Measurements from ENCODE around the gene CFAP20DC.
"Not testable (repeated sequence)": the region's sequence is repeated elsewhere in the genome, so short reads cannot be mapped to it uniquely, and the experiment has no call there.

Gene CFAP20DC

GRCh38 chr3:58867621-58868020 is 182.2 kb downstream of the CFAP20DC start:
- no peak for DNase-seq (ENCODE audit: low read depth)

- no peak for DNase-seq (ENCODE audit: low read depth)
Observed at GRCh38 chr3:58866079-58866478, 183.7 kb downstream of the CFAP20DC start.

- no peak for DNase-seq (ENCODE audit: low read depth)
Observed at GRCh38 chr3:58864480-58864879, 185.3 kb downstream of the CFAP20DC start.

DNA sequence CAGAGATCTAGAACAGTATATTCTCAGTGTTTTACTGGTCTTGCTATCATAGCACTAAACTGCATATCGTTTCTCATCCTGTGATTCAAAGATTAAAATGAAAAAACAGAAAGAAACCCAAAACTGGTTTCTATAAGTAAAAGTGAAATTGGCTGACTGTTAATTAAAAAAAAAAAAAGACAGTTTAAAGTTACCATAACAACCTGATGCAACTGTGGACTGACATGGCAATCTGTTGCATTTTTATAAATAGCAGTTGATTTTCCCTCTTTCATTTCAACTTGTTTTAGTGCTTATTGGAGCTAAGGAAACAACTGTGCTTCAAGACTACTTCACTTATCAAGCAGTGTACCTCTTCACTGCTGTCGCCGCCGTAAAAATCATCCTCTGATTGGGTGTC is 186.6 kb downstream of the CFAP20DC start:
- DNase-seq (ENCODE audit: low read depth): no peak

DNA sequence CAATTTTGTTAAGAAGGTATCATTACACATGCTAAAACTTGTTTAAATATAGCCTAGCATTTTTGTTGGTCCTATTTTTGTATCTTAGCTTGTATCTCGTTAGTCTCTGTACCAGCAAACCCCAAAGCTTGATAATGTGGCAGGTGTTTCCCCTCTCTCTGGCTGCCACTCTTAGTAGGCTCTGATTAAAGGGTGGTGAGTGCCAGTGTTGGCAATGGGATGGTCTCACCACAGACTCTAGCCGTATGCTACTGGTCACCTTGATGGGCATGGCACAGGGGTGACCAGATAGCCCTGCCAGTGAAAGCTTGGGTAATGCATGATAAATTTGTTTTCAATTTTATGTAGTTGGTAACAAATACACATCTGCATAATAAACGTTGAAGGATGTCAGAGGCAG is 188.3 kb downstream of the CFAP20DC start:
- DNase-seq (ENCODE audit: low read depth): no peak

DNA sequence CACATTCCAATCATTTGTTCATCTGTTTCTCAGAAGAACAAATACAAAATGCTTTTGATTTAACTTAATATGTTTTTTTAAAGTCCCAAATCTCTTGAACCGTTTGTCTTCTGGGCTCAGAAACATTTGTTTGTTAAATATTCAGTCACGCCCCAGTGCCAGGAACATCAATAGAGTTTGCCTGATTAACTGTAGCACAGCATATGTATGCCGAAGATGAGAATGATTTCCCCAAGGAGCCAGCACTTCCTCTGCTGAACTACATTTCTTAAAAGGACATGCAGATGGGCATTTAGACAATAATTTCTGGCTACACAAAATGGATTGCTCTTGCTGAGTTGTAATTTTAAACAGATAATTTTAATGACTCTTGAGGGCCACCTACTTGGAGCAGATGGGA is 191.7 kb downstream of the CFAP20DC start:
- DNase-seq (ENCODE audit: low read depth): no peak

DNA sequence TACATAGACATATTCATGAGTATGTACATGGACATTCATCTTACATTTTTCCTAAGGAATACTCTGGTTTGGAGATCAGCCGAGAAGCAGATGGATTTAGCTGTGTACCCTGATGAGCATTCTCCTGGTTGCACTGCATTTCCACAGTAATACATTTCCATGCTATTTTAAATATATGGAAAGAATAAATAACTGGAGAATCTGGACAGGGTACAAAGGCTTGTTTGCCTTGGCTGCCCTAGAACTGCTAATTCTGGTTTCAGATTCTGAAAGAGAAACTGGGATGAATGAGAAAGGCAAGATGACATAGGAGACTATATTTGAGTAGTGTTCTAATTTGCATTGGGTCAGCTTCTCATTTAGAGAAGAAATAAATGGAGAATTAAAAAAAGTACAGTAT is 192.4 kb downstream of the CFAP20DC start:
- no peak for DNase-seq (ENCODE audit: low read depth)

DNA sequence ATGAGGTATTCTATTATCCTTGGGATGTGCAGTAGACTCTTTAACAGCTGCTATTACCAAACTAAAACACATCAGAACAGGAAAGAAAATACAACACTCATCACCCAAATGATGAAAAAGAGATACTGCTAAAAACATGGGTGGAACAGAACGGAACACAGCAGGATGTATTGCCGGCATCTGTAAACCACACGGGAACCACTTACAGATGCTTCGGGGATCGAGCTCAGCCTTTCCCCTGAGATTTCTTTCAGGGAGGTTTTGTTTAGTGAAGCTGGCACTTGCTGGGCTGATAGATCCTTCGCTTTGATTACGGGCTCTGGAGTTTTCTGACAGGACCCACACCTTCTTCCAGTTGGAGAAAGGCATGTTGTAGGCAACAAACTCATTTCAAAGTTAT is 201.0 kb downstream of the CFAP20DC start:
- DNase-seq (ENCODE audit: low read depth): no peak

GRCh38 chr3:58842050-58842747 is 207.6 kb downstream of the CFAP20DC start:
- not testable (repeated sequence) for DNase-seq (ENCODE audit: low read depth)

GRCh38 chr3:58840949-58841348 is 208.9 kb downstream of the CFAP20DC start:
- no peak for DNase-seq (ENCODE audit: low read depth)

DNA sequence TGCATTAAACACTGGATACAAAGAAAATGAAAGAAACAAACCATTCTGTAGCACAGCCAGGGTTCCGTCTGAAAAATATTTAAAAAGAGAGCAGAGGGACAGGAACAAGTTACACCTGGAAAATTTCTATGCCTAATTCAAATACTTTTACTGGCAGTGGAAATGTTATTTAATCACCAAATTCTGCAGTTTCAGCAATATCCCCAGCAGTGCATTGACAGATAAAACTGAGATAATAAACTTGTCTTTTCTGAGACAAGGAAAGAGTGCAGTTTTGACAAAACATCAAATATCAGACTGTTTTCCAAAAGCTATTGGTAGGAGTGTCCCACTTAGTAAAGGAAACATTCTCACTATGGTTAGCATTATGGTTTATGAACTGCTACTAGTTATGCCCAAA is 209.9 kb downstream of the CFAP20DC start:
- no peak for DNase-seq (ENCODE audit: low read depth)

DNA sequence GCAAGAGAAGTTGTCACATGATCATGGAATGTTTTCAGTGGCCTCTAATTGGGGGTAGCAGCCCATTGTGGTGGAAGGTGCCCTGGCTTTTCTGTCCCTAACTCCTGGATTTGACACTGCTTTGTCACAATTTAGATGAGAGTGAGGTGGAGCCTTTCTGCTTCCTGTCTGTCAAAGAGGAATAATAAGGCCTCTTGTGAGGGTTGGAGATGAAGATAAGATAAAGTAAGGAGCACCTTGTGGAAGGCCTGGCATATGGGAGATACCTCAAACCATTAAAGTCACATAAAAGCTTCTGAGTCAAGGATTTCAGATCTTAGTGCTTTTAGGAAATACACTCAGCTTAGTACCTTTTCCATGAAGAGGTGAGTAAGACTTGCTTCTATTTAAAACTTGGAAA is 210.6 kb downstream of the CFAP20DC start:
- no peak for DNase-seq (ENCODE audit: low read depth)

GRCh38 chr3:58837856-58838255 is 212.0 kb downstream of the CFAP20DC start:
- peak; percentile 52 for DNase-seq (ENCODE audit: low read depth)

DNA sequence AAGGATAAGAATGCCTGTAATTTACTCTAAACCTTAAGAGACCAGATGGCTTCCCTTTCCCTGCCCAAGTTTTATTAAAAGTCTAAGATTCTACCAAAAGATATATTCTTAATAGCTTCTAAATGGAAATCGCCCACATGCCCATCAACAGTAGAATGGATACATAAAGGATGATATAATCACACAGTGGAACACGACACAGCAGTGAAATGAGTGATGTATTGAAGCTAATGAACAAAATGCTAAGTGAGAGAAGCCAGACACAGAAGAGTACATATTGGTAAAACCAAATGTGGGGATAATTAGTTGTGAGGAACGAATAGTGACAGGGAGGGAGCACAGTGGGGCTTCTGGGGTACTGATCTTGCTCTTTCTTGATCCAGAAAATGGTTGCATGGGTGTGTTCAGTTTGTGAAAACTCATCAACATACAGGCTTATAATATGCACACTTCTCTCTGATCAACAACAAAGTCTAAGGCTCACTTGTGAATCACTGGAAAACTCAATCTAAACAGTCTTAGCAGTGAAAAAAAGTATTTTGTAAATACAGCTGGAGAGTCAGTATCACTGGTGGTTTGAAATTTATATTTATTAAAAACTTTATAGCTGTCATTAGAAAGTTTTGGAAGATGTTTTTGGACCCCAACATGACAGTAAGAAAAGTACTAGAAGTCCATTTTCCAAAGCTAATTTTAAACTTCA is 212.5 kb downstream of the CFAP20DC start:
- no peak for DNase-seq (ENCODE audit: low read depth)

GRCh38 chr3:58835086-58835485 is 214.7 kb downstream of the CFAP20DC start:
- DNase-seq (ENCODE audit: low read depth): peak; percentile 68

- peak; percentile 29 for DNase-seq (ENCODE audit: low read depth)
Observed at GRCh38 chr3:58833491-58833890, 216.3 kb downstream of the CFAP20DC start.

DNA sequence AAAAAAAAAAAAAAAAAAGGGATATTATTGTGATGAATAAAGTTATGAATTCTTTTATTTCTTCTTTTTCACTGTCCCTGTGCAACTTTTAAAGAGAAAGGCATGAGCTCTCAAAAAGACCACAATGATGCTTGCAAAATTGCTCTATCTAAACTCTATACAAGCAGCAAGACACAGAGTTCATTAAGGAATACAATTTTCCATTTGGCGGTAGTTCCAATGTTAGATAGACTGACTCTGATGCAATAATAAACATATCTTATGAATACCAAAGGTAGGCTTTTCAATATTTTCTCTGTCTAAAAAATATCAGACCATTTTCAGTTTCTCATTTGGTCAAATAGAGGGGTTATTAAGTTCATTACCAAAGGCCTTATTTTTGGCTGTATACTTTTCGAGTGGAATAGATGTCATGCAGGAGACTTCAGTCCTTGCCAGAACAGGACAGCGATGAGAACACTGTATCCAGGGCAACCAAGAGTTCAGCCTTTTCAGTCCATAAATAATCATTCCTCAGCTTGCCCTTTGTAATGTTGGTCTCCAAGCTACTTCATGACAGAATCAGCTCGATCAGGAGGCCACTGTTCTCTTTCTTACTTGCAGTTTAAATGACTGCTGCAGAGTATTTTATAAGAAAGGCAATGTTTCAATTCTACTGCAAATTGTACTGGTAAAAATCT is 220.4 kb downstream of the CFAP20DC start:
- DNase-seq (ENCODE audit: low read depth): no peak

- DNase-seq (ENCODE audit: low read depth): no peak
Observed at GRCh38 chr3:58824777-58825176, 225.0 kb downstream of the CFAP20DC start.

DNA sequence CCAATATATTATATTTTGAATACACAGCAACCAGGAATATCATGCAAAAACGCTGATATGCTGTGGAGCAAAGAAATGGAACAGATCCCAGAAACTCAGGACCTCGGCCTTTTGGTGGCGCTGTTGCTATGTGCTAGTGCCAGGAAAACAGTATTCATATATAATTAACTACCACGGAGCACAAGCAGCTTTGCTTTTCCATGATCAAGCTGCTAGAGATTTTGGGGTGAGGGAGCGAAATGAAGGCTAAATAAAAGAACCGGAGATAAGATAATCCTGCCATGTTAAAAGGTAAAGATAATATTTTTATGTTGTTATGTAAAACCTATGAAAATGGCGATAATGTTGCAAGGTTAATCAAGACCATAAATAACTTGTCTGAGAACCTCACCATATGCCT is 225.5 kb downstream of the CFAP20DC start:
- peak; percentile 71 for DNase-seq (ENCODE audit: low read depth)

GRCh38 chr3:58806551-58807244 is 243.1 kb downstream of the CFAP20DC start:
- DNase-seq (ENCODE audit: low read depth): not testable (repeated sequence)

DNA sequence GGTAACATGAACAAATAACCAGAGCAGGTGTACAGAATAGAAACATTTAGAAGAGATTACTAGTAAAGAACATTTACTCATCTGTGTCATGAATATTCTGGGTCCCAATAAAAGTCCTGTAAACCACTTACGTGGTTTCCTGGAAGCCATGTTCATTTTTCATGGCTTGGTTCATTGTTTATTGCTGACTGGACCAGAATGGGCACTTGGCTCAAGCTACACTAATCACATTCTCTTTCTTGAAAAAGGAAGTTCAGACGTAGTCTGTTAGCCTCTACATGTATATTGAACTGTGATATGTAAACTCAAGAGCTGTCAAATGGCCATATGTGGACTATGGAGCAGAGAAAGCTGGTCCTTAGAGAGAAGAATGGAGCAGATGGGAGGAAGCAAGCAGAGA is 244.9 kb downstream of the CFAP20DC start:
- DNase-seq (ENCODE audit: low read depth): no peak

DNA sequence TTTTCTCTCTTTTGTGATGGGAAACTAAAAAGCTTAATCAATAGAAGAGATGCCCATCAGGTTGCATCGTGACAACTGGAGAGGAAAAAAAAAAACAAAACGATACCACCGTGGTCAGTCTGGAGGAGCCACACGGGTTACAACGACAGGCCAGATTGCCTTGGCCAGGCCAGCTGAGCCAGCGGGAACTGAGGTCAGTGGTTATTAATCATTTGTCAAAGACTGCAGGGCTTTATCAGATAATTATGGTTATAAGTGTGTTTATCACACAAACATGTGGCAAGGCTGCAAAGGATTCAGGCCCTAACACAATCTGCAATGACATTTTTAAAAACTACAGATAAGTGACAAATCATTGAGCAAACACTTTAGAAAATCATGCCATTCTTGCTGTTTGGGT is 248.3 kb downstream of the CFAP20DC start:
- no peak for DNase-seq (ENCODE audit: low read depth)

DNA sequence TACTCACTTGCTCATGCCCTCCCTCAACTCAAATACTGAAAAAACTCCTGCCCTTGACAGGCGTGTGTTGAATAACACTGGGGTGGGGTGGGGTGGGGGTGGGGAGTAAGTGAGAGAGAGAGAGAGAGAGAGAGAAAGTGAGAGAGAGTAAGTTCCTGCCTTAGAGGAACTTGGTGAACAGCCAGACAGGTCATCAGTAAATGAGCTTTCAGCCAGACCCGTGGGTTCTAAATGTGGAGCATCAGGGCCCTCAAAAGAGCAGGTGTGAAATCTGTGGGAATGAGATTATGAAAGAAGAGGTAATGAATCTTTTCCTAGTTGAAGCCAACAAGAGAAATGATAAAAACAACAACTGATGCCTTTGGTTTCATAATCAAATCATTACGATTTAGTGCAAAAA is 248.9 kb downstream of the CFAP20DC start:
- no peak for DNase-seq (ENCODE audit: low read depth)

All from EH (cell line).